Lower leg skin (tissue), 3 donors: ENCODE data around the gene CEP250.

ENCODE experiments used
- POLR2A ChIP-seq, 2 donors: fragments of 450-650 bp; IDR thresholded peaks; one replicate each; pipeline ENCODE4 v1.6.1; 2016 to 2017; ENCODE audit warnings: antibody characterized with exemption in 2 of 2, mild to moderate bottlenecking in 1 of 2, moderate library complexity in 1 of 2
- TF ChIP-seq, protein P1 (sequence below), 3 donors: fragments of 450-650 bp; IDR thresholded peaks; one replicate each; pipeline ENCODE4 v1.5.1; 2016; ENCODE audit warnings: antibody characterized with exemption in 3 of 3, mild to moderate bottlenecking in 3 of 3, moderate library complexity in 2 of 3

GRCh38 chr20:35491823-35492222, 36.4 kb downstream of the CEP250 start:
- TF ChIP-seq, protein P1, sequence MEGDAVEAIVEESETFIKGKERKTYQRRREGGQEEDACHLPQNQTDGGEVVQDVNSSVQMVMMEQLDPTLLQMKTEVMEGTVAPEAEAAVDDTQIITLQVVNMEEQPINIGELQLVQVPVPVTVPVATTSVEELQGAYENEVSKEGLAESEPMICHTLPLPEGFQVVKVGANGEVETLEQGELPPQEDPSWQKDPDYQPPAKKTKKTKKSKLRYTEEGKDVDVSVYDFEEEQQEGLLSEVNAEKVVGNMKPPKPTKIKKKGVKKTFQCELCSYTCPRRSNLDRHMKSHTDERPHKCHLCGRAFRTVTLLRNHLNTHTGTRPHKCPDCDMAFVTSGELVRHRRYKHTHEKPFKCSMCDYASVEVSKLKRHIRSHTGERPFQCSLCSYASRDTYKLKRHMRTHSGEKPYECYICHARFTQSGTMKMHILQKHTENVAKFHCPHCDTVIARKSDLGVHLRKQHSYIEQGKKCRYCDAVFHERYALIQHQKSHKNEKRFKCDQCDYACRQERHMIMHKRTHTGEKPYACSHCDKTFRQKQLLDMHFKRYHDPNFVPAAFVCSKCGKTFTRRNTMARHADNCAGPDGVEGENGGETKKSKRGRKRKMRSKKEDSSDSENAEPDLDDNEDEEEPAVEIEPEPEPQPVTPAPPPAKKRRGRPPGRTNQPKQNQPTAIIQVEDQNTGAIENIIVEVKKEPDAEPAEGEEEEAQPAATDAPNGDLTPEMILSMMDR (IDR thresholded peaks at IDR 0.05), result no peak
- TF ChIP-seq POLR2A (IDR thresholded peaks at IDR 0.05), result no peak
